GM18517 (cell line): ENCODE measurements around the gene GABRG3.
"Not testable (repeated sequence)": the region's sequence is repeated elsewhere in the genome, so short reads cannot be mapped to it uniquely, and the experiment has no call there.

ENCODE experiments used
- ATAC-seq: cut with Tn5 transposase; IDR thresholded peaks from one replicate; pipeline ENCODE4 v1.9.1; 2021; ENCODE audit warnings: mild to moderate bottlenecking, moderate library complexity; ENCODE audit not compliant: unreplicated experiment

Gene GABRG3

DNA sequence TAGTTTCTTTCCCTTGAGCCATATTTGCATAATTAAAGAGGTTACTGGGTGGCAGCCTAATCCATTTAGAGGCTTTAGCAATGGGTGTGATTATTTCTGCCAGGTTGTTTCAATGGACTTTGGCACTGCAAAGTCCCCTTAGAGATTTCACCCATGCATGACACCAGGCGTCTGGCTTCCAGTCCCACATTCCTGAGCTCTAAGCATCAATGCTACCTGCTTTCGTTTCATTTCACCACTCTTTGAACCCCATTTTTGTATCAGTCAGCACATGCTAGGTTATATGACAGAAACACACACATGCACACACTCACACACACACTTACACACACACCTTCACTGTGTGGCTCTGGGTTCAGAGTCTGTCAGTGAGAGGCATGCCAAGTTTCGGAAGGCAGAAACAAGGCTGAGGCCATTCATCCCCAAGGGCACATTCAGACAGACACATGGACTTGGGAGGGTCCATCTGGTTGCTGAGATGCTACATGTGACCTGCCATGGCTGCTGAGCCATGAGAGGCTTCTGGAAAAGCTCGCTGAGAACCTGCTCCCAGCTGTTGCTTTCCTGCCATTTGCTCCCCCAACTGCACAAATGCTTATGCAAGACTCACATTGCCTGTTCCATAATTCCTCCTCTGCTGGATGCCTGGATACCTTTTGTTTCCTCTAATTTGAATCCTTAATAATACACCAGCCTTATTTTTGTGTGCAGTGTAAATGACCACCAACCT is 354.1 kb downstream of the GABRG3 start:
- no peak for ATAC-seq

DNA sequence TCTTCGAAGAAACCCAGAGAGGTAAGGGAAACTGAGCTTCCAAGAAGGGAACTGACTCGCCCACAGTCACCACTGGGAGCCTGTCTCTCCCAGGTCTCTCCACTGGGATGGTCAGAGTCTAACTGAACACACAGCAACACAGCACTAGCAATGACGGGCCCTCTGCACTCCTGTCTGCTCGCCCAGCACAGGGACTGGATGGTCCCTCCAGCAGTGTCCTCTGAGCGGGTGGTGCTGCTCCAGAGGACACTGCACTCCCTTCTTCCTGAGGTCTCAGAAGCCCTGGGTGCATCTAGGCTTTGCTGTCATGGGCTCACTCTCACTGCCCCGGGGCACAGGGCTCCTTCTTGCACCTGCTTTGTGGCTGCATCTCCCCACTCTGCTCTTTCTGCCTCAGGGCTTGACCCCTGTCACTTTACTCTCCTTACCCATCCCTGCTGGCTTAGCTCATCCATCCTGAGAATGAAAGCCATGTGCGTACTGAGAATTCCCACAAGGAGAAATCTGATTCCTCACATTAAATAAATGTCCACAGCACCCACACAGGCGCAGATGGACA is 356.6 kb downstream of the GABRG3 start:
- ATAC-seq: no peak

DNA sequence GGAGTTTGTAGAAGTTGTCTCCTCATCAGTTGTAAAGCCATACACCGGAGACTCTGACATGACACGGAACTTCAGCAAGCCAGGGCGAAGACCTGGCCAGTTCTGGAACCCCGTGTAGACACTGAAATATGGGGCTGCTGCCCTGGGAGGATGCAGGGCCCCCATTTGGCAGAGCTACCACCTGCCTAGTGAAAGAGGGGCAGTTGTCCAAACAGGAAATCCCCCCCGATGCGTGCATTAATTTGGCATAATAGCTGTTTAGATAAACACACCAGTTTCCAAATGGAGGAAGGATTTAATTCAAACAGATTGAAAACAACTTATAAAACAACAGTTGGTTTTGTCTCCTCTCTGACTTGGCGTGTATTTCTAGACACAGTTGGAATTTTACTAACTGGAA is 357.2 kb downstream of the GABRG3 start:
- ATAC-seq: no peak

DNA sequence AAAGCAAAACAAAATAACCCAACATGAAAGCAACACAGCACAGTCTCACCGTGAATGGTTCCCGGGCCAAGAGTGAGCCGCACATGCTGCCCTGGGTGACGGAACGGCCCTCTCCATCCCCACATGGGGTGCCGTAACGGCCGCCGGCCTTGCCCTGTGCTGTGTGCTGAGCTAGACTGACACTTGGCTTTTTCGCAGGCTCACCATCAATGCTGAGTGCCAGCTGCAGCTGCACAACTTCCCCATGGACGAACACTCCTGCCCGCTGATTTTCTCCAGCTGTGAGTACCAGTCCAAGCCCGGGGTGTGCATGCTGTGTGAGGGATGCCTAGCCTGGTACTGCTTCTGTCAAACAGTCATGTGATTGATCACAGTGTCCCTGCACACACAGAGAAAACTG is 357.6 kb downstream of the GABRG3 start:
- no peak for ATAC-seq

DNA sequence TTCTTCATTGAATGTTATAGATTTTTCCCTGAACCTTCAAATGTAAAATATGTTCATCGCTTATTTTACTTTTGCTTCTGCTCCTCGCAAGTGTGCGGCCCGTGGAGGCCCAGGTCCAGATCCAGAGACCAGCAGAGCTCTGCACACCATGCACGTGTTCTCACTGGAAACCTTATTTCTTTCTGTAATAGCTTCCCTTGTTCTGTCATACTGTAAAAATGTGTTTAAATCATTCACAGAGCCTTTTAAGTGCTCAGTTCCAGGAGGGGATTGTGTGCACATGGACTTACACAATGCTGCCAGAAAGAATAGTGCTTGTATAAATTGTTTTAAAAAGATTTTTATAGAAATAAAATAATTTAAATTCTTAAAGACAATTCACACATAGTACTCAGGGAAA is 359.3 kb downstream of the GABRG3 start:
- no peak for ATAC-seq

DNA sequence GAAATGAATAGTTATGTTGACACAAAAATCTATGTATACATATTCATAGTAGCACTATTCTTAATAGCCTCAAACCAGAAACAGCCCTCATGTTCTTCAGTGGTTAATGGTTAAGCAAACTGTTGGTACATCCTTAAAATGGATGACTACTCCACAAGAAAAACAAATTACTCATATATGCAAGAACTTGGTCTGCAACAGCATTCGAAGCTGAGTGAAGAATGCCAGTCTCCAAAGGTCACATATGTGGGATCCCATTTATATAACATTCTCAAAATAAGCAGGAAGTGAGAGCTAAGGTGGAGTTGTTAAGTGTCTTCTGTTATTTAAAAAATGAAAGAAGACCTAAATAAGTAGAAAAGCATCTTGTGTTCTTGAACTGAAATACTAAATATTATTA is 365.7 kb downstream of the GABRG3 start:
- ATAC-seq: no peak

DNA sequence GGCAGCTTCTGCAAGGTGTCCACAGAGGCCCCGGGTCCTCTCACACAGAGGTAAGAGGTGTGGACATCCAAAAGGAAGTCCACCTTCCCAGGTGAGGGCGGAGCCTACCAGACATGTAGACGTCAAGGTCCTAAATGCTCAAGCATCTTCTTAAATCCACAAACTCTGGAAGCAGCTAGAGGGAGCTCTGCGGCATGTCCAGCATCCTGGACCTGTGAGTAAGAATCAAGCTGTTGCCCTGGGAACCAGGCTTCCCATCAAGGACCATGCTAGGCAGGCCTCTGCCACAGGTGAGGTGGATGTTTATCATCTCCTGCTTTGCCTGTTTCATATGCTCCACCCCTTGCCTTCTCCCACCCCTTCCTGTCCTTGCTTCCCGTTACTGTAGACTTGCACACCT is 368.2 kb downstream of the GABRG3 start:
- no peak for ATAC-seq

DNA sequence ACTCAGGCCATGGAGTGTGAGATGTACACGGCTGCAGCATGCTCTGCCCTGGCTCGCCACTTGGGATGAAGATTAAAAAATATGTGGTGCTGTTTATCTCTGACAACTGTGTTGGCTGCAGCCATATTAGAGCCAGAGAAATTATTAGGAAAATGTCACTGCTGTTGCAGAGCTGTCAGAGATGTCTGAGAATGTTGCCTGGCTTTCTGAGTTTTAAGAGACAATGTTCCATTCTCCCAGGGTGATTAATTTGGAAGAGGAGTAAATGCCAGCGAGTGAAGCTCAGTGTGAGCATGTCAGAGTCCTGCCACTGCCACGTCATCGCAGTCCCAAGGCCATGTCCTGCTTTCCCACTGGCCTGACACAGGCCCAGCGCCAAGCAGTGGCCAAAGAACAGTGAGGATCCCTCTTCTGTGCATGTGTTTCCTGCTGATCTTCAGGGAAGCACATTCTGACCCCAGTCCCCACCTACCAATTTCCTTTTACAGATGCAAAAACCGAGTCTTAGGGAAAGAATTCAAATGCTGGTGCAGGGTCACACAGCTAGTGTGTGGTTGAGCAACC is 370.9 kb downstream of the GABRG3 start:
- no peak for ATAC-seq

DNA sequence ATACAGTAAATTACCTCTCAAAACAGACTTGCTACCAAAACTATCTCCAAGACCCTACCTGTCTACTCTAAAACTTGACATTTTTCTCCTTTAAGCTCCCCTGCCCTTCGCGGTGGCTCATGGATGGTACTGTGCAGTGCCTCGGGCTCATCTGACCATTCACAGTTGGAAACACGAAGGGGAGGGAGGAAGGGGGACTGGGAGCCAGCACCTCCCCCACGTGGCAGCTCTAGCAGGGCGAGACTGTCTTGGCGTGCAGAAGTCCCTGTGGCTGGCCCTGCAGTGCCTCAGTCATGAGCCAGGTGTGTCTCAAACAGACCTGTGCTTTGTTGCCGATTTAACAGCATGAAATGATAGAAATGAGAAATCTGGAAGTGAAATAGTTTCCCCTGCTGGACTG is 372.0 kb downstream of the GABRG3 start:
- no peak for ATAC-seq

DNA sequence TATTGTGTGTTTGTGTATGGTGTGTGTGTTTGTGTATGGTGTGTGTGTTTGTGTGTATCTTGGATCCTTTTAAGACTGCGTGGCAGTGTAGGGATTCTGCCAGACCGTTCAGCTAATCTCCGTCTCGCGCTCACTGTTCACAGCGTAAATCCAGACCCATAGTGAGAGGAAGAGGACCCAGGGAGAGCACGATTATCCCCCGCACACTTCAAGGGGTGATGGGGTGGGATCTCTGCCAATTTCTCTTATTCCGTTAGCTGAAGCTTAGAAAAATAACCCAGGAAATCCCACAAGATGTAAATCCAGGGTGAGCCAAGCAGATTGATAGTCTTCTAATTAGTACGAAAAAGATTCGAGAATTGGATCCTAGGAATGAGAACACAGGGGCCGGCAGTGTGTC is 381.2 kb downstream of the GABRG3 start:
- no peak for ATAC-seq

DNA sequence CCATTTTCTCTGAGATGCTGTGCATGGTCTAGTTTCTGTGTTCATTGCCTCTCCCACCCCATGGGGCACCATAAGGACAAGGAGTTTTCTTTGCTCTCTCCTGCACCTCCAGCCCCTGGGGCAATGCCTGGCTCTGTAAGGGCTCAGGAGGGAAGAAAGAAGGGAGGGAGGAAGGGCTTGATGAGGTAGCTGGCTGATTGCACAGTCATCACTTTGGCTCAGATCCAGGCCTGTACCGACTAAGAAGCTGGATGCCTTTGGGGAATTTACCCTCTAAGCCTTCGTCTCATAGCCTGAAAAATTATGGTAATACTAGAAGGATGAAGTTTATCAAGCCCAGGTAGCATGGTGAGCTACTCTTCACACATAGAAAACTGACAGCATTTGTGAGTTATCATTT is 382.9 kb downstream of the GABRG3 start:
- ATAC-seq: no peak

DNA sequence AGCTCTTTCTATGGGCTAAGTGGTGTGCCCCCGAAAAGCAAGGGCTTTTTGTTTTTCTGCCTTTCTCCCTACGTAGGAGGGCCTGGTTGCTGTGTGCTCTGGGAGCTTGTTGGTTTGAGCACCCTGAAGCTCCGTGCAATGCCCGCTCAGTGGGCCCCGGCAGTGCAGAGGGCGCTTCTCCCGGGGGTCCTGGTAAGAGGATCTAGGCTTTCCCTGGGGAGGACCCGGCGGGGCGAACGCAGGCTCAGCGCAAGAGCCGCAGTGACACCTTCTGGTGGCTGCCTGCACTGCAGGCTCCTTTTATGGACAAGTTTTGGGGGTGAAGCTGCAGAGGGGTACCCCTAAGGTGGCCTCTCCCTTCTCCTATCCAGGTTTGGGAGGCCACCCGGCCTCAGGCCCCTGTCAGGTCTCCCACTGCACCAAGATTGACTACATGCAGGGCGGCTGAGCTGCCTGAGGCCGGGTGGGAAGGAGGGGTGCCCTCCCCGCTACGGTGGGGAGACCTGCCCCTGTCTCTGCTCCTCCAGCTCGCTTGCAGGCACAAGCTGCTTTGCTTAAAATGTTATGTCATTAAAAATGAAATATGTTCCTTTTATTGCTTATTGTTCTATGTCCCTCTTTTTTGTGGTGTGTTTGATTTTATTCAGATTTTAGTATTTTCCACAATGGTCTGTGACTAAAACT is 387.9 kb downstream of the GABRG3 start:
- ATAC-seq: no peak

DNA sequence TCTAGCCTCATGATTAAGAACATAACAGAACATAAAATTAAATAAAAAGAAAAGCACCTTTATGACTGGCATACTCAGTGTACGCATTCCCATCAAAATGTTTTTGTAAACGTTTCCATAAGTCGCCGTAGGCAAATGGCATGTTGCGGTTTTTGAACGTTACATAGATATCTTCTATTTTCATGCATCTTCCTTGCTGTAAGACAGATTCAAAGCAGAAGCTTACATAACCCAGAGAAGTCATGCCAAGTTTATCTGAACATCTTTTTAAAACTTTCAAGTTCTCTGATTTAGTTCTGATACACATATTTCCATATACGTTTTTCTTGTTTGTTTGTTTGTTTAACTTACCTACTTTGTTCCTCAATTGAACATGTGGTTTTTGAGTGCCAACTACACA is 388.6 kb downstream of the GABRG3 start:
- ATAC-seq: no peak

DNA sequence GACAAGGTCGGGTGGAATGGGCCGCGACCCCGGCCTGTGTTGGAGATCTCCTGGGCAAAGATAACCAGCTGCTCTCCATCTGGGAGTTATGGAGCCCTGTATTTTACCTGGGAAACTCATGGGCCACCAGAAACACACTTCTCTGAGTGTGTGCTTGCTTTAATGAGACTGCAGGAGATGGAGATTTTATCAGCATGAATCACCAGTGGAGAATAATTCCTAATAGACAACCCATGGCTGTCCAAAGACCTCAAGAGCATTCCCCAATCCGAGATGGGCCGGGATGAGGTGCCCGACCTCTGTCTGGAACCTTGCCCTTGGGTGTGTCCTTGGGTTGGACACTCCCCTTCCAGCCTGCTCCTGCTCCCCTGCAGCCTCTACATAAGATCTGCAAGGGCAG is 389.3 kb downstream of the GABRG3 start:
- ATAC-seq: no peak

DNA sequence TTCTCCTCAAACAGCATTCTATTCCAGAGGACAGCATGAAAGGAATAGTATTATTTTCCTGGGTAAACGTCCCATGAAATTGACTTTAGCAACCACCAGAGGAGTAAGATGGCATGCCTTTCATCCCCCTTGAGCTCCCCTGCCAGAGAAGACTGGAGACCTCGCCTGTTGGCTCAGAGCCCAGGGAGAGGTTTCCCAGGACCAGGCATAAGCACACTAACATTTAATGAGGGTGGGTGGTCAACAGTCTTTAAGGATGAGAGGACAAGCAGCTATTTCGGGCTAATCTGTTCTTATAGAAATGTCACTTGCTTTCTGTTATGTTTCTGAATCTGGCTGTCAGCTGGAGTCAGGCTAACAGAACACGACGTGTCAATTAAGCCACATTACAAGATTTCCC is 390.5 kb downstream of the GABRG3 start:
- ATAC-seq: no peak

DNA sequence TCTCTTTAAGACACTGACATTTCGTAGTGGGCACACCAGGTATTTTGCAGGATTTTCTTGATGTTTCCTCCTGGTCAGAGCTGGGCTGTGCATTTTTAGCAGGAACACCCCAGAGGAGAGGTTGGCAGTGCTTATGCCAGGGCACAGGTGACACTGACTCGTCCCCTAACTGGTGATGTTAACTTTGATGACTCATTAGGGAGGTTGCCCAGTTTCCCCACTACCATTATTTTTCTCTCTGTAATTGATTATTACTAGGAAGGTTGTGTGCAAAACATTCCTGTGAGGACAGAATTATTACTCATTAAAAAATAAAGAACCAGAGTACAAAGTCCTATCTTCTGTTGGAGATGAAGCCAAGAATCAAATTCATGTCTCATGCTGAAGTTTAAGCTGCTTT is 394.5 kb downstream of the GABRG3 start:
- no peak for ATAC-seq

DNA sequence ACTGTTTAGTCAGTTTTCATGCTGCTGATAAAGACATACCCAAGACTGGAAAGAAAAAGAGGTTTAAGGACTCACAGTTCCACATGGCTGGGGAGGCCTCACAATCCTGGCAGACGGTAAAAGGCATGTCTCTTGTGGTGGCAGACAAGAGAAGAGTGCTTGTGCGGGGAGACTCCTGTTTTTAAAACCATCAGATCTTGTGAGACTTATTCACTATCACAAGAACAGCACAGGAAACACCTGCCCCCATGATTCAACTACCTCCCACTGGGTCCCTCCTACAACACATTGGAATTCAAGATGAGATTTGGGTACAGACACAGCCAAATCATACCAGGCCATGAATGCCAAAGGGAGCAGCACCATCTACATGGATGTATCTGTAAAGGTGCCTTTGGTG is 406.4 kb downstream of the GABRG3 start:
- ATAC-seq: not testable (repeated sequence)

DNA sequence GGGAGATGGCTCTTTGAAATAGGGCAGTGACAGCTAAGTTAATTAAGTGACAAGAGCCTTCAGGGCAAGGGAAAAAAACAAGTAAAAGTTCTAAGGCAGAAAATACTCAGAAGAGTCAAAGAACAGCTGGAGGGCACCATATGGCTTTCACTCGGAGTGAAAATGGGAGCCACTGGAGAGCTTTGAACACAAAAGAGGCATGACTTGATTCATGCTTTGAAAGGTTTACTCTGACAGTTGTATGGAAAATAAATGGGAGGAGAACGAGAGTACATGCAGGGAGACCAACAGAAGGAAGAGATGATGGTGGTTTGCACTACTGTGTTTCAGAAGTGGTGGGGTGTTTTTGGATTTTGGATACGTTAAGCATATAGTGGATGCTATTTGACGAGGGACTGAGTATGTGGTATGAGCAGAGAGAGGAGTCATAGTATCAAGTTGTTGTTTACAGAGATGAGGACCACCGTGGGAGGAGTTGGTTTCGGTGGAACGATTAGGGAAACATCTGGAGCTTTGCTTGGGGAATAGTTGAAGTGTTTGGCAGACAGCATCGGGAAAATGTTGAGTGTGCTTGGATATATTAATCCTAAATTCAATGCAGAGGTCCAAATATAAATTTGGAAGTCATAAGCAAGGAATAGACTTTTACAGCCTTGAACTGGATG is 411.5 kb downstream of the GABRG3 start:
- ATAC-seq: no peak

DNA sequence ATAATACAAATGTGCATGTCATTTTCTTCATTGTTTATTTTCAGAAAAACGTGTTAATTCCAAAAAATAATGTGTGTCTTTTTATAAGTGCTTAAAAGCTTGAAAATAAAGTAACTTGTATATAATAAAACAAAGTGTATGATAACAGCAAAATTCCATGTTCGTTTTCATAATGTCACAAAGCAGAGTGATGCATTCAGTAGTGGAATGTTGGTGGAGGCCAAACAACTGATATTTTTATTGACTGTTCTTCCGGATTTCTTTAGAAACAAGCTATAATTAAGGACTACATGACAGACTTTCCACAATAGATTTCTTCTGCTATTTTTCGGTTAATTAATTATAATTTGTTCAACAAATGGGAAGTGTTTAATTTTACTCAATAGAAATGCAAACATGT is 412.7 kb downstream of the GABRG3 start:
- ATAC-seq: no peak

DNA sequence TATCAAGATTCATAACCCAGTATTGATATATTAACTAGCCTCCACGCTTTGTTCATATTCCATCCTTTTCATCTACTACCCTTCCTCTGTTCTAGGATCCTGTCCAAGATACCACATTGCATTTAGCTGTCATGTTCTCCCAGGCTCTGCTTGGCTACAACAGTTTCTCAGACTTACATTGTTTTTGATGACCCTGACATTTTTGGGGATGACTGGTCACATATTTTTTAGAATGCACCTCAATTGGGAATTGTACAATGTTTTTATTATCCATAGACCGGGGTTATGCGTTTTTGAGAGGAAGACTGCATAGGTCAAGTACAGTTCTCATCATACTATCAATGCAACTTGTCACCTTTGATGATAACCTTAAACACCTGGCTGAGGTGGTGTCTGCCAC is 421.2 kb downstream of the GABRG3 start:
- ATAC-seq: no peak

DNA sequence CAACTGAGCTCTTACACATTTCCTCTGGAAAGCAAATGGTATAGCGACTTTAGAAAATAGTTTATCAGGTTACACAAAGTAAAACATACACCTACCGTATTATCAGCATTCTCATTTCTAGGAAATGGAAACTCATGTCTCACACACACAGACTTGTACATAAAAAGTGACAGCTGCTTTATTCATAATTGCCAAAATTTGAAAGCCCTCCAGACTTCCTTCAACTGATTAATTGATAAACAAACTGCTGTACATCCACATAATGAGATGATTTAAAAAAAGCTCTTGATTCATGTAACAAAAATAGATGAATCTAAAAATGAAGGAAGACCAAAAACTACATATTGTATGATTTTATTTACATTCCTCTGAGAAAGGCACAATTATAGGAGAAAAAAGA is 425.5 kb downstream of the GABRG3 start:
- ATAC-seq: no peak

DNA sequence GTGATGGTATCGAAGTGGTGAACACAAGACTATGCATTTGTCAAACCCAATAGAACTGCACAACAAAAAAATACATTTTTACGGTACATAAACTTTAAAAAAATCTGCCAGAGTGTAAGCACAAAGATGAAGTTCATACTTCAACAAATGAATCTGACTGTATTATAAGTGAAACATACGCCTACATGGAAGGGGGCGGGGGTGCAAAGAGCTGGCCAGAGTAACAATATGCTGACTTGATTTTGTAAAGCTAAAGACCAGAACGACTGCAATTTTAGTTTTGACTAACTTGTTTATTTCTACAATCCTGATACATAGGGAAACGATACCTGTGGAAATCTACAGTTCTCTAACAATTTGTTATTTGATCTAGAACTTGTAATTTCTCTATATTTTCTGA is 426.0 kb downstream of the GABRG3 start:
- no peak for ATAC-seq
